Fibroblast of skin of left quadriceps (primary cell): ENCODE measurements around the gene POLL.
"Not testable (repeated sequence)": the region's sequence is repeated elsewhere in the genome, so short reads cannot be mapped to it uniquely, and the experiment has no call there.

Experiments
- DNase-seq, 2 experiments: peaks; one replicate each; pipeline ENCODE4 v3.0.0-alpha.2; 2013; ENCODE audit warnings: low read depth in 2 of 2

Gene POLL

DNA sequence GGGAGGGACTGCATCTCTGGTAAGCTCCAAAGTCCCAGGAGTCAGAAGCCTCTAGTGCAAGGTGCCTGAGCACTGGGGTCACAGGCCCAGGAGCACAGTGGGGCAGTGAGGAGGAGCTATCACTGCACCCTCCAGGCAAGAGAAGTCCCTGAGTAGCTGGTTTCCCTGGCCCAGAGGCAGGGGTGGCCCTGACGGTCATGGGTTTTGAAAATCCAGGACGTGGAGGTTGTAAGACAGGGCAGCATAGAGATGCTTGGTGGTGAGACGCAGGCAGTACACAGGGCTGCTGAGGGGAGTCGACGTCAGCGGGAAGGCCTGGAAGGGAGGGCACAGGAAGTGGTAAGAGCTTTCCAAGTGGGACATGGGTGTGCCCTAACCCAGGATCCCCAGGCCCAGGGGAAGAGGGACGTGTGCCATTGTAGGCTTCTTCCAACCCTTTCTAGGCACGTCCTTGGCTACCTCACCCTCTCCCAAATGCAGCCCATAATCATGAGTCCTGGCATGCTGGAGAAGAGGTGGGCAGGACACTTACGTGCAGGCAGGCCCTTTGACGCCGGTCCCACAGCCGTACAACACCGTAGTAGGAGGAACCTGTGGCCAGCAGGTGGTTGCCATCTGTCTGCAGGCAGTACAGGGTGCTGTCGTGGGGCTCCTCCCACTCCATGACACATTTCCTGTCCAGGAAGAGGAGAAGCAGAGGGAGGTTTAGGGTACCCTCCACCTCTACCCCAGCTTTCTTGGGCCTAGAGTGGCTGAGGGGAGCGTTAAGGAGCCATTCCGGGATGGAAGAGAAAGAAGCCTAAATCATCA lies 23.2 kb upstream of the POLL start:
- no peak for DNase-seq

DNA sequence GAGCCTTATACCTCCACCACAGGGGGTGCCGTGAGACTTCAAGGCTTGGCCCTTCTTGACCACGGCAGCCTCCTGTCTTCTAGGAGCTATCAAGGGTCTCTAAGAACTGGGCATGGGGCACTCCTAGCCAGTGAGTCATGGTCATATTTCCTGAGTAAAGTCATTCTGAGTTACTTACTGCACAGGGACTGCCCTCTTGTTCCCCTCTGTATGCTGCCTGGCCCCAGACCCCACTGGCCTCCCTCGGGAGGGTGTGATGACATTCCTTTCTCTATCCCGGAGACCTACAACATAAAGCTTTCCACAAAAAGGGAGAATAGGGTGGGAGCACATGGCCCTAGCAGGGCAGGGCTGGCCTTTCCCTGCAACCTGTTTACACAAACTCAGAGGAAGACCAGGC lies 21.4 kb upstream of the POLL start:
- DNase-seq, result no peak

DNA sequence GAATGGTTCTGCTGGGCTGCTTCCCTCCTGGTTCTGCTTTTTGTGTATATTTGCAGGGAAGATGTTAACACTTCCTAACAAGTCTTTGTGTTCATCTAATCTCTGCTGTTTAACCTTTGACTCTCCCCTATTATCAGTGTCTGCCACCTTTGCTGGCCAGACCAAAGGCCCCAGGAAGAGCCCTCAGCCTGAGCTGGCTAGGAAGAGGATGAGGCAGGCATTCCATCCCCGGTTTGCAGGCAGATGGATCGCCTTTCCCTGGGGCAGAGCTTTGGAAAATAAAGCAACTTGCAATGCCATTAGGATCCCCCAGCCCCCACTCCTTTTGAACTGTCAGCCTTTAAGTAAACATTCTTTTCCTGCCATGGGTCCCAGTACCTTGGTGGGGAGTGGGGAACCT lies 19.1 kb upstream of the POLL start:
- DNase-seq, result no peak

DNA sequence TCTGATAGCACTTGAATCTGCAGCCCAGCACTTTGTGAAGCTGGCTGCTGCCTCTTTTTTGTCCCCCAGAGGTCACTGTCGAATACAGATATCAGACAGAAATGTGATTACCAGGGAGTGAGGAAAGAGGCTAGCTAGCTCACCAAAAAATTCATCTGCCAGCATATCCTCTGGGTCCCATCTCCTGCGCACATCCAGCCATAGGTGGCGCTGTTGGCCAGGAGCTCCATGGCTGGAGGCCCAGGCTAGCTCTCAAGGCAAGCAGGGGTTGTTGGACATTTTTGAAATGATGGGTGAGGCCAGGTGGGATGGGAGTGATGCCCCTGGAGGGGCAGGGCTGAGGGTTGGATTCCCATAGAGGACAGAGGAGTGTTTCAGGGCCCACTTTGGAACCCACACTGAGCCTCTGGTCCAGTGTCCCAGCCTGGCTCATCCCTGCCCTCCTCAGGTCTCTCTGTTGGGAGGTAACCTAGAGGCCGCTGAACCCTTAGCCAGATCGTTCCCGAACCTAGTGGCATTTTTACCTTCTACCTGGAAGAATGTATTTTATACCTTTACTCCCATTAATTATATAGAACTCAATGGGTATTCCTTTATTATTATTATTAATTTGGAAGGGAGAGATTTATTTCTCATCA lies 14.8 kb upstream of the POLL start:
- peak; percentile 28 to 34 for DNase-seq

DNA sequence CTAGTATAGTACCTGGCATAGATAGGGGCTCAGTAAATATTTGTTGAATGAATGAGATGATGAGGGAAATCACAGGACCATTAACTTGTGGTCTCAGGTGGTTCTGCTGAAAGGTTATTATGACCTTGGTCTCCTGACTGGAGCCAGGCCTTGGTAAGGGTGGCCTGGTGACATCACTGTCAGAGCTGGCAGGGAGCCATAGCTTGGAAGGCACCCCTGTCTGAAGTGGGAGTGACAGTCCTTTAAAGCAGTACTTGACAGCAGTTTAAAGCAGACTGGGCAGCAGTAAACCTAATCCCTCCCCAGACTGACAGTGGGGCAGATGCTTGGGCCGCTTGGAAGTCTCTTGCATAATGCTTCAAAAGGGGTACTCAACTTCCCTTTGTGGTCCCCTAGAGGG lies 13.5 kb upstream of the POLL start:
- DNase-seq, result no peak

DNA sequence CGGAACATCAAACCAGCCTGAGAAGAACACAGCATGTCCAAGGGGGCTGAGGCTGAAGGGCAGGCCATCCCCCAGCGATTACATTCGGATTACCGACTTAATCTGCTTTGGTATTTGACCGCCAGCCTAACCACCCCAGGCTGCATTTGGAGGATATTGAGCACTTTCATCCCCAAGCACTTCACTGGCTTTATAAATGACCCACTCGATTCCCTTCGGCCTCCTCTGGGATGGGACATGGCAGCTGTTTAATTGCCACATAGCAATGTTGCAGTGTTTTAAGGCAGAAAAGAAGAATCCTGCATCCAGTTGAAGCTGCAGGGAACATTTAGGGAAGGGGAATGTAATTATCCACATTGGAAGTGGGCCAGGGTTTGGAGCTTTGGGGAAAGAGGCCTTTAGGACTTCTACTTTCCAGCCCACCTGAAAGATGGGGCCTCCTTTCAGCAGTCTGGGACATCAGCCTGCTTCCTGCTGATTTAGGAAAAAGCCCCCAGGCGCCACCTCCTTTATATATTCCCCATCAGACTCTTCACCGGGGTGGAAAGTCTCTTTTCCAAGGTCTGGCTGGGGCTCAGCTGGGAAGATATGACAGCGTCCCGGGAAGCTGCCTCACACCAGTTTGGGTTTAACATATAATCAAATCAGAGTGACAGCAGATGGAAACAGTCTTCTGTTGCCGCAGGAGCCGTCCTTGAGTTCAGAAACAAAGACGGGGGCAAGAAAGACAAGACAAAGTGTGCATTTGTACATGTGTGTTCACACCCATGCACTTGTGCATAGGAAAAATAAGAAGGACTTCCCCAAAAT lies 9.2 kb upstream of the POLL start:
- DNase-seq, result no peak

DNA sequence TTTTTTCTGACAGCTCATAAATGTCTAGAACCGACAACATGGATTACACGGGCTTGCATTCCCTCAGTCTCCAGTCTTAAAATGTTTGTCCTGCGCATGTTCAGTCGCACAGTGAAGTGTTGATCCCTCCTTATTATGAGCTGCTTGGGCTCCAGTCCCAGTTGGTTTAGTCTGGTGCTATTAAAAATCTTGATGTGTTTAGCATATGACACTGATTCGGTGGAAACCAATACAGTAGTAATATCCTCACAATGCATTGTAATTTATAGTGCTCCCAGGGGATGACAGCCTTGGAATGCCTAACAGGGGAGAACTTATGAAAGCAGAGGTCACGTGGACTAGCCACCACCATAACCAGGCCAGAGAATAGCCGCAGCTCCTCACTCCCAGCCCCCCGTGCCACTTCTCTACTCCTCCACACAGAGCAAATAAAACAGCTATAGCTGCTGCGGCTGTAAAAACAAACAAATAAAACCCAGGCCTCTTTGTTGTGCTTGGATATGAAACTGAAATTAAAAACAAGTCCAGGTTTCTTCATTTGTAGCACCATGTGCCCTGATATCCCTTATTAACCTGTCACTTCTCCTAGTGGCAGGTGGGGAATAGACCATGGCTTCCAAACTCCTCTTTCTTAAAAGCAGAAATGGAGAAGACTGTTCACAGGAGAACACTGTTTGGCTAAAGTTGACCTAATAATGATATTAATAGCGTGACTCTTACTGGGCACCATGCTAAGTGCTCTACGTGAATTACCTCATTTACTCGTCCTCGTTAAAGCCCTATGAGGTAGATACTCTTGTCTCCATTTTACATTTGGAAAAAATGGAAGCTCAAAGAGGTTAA lies 7.8 kb upstream of the POLL start:
- peak; percentile 24 to 28 for DNase-seq

DNA sequence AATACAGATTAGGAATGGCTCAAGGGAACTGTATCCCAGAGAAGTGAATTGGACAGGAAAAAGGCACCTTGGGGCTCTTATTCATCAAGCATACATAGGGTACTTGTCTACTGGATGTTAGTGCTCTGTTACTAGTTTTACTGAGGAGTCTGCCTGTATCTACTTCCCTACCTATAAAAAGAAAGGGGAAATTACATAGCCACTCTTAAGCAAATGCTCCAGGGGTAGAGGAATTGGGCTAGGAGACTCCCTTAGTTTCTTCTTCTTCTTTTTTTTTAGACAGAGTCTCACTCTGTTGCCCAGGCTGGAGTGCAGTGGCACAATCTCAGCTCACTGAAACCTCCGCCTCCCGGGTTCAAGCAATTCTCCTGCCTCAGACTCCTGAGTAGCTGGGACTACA lies 5.3 kb upstream of the POLL start:
- not testable (repeated sequence) for DNase-seq

DNA sequence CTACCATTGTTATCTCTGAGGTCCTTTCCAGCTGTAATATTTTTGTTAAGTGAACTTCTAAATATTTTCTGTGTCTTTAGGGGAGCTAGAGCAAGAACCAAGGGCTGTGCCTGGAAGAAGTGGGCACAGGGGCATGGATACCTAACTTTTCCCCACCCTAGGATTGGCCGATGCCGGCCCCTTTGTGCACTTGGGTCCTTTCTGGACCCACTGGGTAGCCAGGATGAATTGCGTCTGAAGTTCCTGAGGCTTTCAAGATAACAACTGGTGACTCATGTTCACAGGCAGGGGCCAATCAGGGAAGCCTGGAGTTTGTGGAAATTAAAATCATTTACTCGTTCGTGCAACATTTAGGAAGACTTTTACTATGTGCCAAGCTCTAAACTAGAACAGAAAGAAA lies 822 bp upstream of the POLL start:
- DNase-seq, result no peak

DNA sequence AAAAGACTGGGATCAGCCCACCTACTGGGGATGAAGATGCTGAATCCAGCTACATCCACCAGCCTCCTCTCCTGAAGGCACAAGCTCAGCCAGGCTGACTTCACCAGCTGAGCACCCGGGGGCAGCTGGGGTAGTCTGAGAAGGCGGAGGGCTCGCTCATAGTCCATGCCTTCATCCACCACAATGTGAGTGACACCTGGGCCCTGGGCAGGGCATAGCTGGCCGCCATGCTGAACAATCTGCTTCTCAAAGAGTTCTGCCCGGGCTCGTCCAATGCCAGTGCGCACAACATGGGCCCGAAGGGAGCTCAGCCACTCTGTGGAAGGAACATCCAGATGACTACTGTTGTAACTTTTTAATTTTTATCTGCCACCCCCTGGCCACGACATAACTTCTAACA lies 2.2 kb downstream of the POLL start:
- DNase-seq, result no peak

DNA sequence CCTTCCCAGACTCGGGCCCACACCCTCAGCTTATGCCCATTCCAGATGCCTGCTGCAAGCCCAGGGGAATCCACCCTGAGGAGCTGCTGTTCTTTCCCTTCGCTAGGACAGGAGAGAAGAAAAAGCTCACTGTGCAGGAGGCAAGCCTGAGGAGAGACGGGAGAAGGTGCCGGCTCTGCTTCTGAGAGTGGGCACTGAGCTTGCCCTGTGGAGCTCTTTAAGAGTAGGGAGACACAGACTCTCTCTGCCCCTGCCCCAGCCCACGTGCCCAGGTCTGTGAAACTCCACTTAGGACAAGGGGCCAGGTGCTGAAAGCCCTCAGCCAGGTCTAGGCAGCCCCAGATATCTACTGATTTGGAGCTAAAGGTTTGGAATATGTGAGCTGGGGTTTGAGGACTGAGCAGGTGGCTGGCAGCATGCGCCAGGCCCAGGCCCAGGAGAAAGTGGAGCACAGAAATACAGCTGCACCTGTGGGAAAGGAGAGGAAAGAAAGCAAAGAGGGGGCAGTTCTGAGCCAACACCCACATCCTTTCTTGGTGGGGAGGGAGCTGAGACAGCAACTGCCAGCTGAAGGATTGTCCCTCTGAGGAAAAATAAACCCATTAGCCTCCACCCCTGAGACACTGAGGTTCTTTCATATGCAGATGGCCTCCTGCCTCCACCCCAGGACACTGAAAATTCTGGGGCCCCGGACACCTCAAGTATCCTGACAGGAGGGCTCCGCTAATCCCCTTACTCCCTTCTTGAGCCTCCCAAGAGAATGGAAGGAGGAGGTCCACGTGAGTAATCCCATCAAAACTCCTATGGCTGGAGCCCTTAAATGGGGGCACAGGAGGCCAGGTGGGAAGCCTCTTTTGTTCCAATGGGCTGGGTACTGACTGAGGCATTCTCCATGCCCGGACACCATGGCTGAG lies 7.3 kb downstream of the POLL start:
- no peak for DNase-seq

DNA sequence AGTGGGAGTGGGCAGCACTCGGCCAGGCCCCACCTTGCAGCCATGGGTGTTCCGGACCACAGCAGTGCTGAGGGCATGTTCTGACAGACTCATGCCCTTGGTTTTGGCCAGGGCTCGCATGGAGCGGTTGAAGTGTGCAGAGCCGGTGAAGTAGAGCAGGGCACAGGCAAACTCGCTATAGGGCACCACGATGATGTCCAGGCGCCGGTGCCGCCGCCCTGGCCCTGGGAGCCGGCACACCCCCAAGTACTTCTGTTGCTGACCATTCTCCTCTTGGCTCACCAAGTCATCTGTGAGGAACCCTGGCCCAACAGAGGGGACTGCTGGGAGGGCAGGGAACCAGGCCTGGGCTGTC lies 8.6 kb downstream of the POLL start:
- no peak for DNase-seq

DNA sequence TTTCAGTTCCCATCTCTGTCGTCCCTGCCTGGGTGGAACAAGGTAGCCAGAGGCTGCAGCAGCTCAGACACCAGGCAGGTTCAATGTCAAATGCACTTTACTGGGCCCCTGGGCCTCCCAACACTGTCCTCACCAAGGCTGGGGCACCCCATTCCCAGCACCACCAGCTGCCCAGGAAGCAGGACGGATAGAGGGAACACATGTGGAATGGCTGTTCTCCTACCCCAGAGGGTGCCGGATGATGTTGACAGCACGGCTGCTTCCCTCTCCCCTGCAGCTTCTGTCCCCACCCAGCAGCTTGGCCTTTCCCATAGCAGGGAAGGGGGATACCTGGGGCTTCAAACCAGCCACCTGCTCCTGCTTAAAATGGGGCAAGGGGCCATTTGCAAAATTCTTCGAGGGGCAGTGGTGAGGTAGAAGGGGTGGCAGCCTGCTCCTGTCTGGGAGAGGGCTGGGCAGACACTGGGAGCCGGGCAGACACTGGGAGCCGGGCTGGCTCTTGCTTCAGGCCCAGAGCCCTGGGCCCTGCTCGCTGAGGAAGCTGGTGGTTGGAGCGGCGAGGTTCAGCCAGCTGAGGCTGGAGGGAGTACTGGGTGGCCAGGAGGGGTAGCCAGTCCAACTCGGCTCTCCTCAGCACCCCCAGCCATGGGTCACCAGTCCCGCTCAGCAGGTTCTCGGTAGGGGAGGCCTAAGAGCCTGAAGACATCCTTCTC lies 9.1 kb downstream of the POLL start:
- DNase-seq, result no peak

DNA sequence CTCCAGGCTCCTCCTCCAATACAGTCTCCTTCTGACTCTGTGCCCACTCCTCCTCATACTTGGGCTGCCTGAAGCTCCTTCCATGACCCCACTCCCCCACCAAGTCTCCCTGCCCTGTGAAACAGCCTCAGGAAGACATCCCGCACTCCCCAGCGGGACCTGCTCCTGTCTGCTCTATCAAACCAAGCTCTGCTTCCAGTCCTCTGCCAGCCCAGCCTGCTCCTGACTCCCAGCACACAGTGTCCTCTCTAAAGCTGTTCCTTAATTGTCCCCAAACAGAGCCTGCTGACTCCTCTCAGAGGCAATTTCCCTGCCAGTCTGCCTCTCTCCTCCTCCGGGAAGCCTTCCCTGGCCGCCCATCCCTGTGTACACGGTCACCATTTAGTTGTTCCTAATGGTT lies 9.9 kb downstream of the POLL start:
- no peak for DNase-seq

DNA sequence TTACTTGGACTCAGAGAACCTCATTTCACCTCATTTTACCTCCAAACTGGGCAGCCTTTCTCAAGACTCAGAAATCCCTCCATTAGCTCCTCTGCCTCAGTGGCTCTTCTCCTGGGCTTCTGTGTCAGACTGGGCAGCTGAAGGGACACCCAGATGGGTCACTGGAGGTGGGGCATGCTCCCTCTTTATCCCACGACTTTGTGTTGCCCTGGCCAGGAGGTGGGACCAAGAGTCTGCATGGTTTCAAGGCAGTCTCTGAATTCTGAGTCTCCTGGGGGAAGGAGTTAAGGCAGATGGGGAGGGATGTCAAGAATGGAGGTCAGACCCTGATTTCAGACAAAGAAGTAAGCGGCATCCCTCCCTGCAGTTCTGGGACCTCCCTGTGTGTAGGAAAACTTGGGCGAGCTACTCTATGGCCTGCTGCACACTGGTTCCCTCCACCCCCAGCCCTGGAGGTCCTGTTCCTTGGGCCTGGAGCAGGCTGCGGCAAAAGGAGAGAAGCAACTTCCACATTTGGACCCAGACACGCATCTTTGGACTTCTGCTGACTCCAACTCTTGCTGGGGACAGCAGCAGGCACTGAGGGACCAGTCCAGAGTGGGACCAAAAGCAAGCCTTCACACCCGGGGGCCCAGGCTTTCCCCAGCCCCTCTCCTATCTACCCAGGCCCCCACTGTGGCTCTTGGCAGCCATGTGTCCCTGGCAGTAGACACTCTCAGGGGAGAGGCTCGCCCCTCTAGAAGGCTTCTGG lies 10.8 kb downstream of the POLL start:
- no peak for DNase-seq

DNA sequence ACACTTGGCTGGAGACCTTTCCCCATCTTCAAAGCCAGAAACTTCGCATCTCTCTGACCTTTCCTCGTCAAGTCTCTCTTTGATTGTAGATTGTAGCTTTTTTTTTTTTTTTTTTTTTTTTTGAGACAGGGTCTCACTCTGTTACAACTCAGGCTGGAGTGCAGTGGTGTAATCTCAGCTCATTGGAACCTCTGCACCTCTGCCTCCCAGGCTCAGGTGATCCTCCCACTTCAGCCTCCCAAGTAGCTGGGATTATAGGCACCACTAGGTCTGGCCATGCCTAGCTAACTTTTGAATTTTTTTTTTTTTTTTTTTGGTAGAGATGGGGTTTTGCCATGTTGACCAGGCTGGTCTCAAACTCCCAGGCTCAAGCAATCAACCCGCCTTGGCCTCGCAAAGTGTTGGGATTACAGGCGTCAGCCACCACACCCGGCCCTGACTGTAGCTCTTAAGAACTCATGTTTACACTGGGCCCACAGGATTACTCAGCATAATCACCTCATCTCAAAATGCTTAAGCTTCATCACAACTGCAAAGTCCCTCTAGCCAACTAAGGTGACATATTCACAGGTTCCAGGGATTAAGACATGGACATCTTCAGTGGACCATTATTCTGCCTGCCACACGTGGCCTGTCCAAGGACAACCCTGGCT lies 11.7 kb downstream of the POLL start:
- no peak for DNase-seq

DNA sequence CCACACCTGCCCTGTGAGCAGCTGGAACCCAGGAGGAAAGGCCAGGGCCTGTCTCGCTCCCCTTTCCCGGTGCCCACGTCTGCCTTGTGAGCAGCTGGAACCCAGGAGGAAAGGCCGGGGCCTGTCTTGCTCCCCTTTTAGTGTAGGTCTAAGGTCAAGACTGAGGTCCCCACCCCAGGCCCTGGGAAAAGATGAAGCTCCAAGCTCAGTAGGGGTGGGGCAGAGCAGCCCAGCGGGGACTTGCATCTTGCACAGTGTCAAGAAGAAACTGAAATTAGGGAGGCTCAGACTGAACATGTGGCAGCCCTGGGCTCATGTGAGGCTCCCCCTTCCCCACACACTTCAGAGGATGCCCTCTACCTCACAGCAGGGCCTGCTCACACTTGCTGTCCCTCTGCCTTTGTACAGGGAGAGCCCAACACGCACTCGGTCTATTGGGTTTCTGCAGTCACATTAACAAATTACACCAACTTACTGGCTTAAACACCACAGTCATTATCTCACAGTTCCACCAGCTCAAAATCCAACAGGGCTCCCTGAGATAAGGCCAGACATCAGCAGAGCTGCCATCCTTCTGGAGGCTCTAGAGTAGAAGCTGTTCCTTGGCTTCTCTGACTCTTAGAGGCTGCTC lies 12.4 kb downstream of the POLL start:
- no peak for DNase-seq

DNA sequence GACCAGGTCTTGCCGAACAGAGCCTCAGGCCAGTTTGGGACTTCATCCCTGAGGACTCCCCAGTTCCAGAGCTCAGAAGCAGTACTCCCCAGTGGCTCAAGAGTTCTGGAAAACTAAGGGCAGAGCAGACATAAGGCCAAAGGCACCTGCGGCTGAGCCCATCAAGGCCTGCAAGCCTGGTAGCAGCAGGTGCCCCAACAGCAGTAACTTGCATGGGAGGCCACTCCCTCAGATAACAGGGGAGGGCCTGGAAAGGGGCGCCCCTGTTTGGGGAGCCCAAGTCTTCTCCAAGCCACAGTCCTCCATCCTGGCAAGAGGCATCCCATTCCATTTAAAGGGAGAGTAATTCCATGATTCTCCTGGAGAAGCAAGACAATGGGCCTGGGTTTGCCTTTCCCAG lies 13.0 kb downstream of the POLL start:
- no peak for DNase-seq
